Left lung (tissue), 10 donors: ENCODE results near the gene SCAPER. TPM values are rescaled to one million over a fixed set of nuclear protein-coding genes. Genes with fewer than 3 reads are reported as not detected.
"Not testable (repeated sequence)": the region's sequence is repeated elsewhere in the genome, so short reads cannot be mapped to it uniquely, and the experiment has no call there.

Experiments
- ATAC-seq: fragments of 200-7000 bp; cut with Tn5 transposase; one replicate; pipeline ENCODE4 v1.9.1; 2020; ENCODE audit warnings: moderate library complexity
- DNase-seq, 4 donors: peaks; one replicate each; pipeline ENCODE4 v3.0.0-alpha.2; 2013 to 2020
- H3K27ac ChIP-seq, 2 donors: fragments of 200-600 bp; sonication (generic) in 1 of 2; one replicate each; pipeline versions ENCODE4 v1.5.0 to v1.8.0; 2020 to 2021
- H3K27me3 ChIP-seq, 2 donors: fragments of 200-600 bp; sonication (generic) in 1 of 2; one replicate each; pipeline versions ENCODE4 v1.5.0 to v1.8.0; 2020 to 2021
- H3K36me3 ChIP-seq, 2 donors: fragments of 200-600 bp; sonication (generic) in 1 of 2; one replicate each; pipeline versions ENCODE4 v1.5.0 to v1.8.0; 2020 to 2021
- H3K4me1 ChIP-seq, 2 donors: fragments of 200-600 bp; one replicate each; pipeline ENCODE4 v1.8.0; 2021
- H3K4me3 ChIP-seq, 2 donors: fragments of 200-600 bp; sonication (generic) in 1 of 2; one replicate each; pipeline versions ENCODE4 v1.5.0 to v1.8.0; 2020 to 2021; ENCODE audit warnings: mild to moderate bottlenecking in 1 of 2
- H3K9me3 ChIP-seq, 2 donors: fragments of 200-600 bp; sonication (generic) in 1 of 2; one replicate each; pipeline versions ENCODE4 v1.5.0 to v1.8.0; 2020 to 2021
- intact Hi-C, 2 donors: fragments of 100-400 bp; cut with DNase I; formaldehyde crosslinking; loops; one replicate each; pipeline versions ENCODE4 v1.11.2 to v1.14.2; 2022
- polyA plus RNA-seq, 6 donors: library from polyadenylated mRNA; unstranded; fragments of 120-200 nt; gene quantifications; one replicate each; pipeline ENCODE4 v1.2.1, GENCODE V29; 2013; ENCODE audit not compliant: insufficient read length in 6 of 6
- total RNA-seq, 2 donors: library from RNA; stranded (reverse); fragmentation: NEBNext Ultra II Directional; extraction: Animal tissue kit (Norgen Biotek cat#: 25700); gene quantifications; one replicate each; pipeline ENCODE4 v1.2.1, GENCODE V29; 2021
- TF ChIP-seq, protein P1 (sequence below), 2 donors: fragments of 200-600 bp; sonication (generic) in 1 of 2; IDR thresholded peaks; one replicate each; pipeline versions ENCODE4 v1.5.0 to v1.8.0; 2021; ENCODE audit warnings: antibody characterized with exemption in 2 of 2
- donor health status: DM: no; HTN: yes; CAD: no.
- donor health status: DM: no; HTN: no; CAD: no.

Gene SCAPER
- total and polyA plus RNA-seq, 8 donors: 18.3 to 30.0 (median 26.6) TPM

- ATAC-seq (no peak), DNase-seq (no peak)
- Histone ChIP-seq H3K4me1 (no peaks in the 10 kb centered on the region), H3K9me3 (no peaks in the 10 kb centered on the region), H3K27ac (no peak overlapping the region), H3K36me3 (no peaks in the 10 kb centered on the region), H3K27me3 (peaks cover 19 to 50% of the 10 kb centered on the region in 2 donors), H3K4me3 (no peak overlapping the region)
- intact Hi-C loops: no loop called here
- TF ChIP-seq, protein P1, sequence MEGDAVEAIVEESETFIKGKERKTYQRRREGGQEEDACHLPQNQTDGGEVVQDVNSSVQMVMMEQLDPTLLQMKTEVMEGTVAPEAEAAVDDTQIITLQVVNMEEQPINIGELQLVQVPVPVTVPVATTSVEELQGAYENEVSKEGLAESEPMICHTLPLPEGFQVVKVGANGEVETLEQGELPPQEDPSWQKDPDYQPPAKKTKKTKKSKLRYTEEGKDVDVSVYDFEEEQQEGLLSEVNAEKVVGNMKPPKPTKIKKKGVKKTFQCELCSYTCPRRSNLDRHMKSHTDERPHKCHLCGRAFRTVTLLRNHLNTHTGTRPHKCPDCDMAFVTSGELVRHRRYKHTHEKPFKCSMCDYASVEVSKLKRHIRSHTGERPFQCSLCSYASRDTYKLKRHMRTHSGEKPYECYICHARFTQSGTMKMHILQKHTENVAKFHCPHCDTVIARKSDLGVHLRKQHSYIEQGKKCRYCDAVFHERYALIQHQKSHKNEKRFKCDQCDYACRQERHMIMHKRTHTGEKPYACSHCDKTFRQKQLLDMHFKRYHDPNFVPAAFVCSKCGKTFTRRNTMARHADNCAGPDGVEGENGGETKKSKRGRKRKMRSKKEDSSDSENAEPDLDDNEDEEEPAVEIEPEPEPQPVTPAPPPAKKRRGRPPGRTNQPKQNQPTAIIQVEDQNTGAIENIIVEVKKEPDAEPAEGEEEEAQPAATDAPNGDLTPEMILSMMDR (IDR thresholded peaks at IDR 0.05): no peak
Observed at GRCh38 chr15:76320012-76320411, 585.1 kb downstream of the SCAPER start.

DNA sequence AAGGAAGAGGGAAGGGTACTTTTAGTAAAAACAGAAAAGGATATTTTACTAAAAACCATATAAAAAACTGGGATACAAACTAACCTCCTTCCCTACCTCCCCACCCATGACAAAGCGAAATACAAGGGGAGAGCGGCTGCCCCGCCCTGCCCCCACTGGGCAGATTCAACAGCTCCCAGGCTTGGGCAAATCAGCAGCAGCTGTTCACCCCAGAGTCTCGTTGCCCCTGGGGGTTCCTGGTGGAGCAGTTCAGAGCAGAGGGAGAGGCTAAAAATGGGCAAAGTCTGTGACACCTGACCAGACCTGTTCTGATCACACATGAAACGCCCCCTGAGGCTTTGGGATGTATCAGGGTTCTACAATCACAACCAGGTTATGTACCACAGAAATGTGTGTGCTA, 591.4 kb downstream of the SCAPER start:
- Histone ChIP-seq H3K4me3 (no peak overlapping the region), H3K36me3 (no peaks in the 10 kb centered on the region), H3K27ac (no peak overlapping the region), H3K4me1 (peaks cover 0 to 26% of the 10 kb centered on the region in 2 donors), H3K9me3 (no peaks in the 10 kb centered on the region), H3K27me3 (peaks cover 0 to 2% of the 10 kb centered on the region in 2 donors)
- intact Hi-C loops: no loop called here
- TF ChIP-seq, protein P1 (IDR thresholded peaks at IDR 0.05): no peak
- ATAC-seq: no peak
- no peak for DNase-seq

GRCh38 chr15:76313175-76313567, 592.0 kb downstream of the SCAPER start:
- H3K4me3 ChIP-seq, H3K27ac ChIP-seq, intact Hi-C loops, ATAC-seq, H3K9me3 ChIP-seq, H3K36me3 ChIP-seq, H3K27me3 ChIP-seq, DNase-seq: not testable (repeated sequence)
- H3K4me1 ChIP-seq: peaks cover 0 to 32% of the 10 kb centered on the region in 2 donors

DNA sequence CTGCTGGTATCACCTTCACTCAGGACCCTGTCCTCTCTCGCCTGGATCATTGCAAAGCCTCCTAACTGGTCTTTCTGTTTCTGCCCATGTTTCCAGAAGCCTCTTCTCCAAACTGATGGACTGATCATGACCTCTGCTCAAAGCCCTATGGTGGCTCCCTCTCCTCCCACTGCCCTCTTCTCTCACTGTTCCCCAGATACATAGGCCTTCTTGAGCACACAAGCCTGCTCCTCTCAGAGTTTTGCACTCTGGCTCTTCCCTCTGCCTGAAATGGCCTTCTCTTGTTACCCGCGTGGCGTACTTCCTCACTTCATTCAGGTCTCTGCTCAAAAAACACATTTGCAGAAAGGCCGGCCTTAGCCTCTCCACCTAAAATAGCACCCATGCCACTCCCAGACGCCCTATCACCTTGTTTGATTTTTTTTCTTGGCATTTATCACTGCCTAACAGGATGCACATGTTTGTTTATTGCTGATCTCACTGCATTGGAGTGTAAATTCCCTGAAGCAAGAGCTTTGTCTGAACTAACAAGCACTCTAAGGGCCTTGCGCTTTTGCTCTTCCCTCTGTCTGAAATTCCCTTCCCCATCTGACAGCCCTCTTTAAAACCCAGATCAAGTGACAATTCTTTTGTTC, 592.5 kb downstream of the SCAPER start:
- intact Hi-C loops: no loop called here
- no peak overlapping the region for H3K27ac ChIP-seq
- TF ChIP-seq, protein P1 (IDR thresholded peaks at IDR 0.05): no peak

DNA sequence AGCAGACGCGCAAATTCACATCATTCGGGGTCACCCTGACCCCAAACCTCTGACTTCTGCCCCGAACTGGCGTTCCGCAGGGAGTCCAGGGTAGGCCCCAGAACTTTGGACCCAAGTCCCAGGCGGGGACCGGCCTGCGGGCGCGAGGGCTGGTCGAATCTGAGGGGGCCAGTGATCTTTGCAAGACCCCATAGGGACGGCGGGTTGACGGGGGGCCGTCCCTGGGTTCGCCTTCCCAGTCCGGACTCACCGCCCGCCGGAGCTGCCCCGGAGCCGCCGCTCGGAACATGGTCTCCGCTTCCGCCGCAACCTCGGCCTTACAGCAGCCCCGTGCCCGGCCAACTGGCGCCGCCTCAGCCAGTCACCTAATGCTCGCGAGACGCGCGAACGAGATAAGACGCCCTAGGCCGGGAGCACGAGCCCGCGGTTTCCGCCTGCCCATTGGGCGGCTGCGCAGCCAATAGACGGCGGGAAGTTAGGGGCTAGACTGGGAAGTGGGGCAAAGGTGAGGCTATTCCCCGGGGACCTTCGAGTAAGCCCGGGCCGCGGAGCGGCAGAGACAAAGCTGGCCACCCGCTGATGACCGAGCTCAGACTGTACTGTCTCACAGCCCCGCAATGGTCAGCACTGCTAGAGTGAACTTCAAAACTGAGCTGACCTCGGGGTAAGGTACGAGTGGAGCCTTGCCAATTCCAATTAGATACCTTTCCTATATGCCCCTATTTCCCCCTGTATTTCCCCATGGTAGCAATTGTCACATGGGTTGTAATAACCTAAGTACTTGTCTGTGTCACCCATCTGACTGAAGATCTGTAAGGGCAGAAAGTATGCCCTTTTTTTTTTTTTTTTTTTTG, 593.8 kb downstream of the SCAPER start, which contains the start of gene ETFA:
ETFA (minus strand) TSS at position 370 of the 854 bp plus-strand sequence; CDS start at position 289, 81 bp downstream.
- TF ChIP-seq, protein P1 (IDR thresholded peaks at IDR 0.05): no peak
- Histone ChIP-seq H3K27ac (peak within 1 kb of the TSS; percentile 82 to 90), H3K4me1 (peaks cover 0 to 42% of the 10 kb centered on the region in 2 donors), H3K4me3 (peak within 1 kb of the TSS; percentile 84 to 85), H3K27me3 (no peaks in the 10 kb centered on the region), H3K36me3 (no peaks in the 10 kb centered on the region), H3K9me3 (no peaks in the 10 kb centered on the region)
- DNase-seq (peak; percentile 93 to 99 (median 96)), ATAC-seq (peak; percentile 99)
- intact Hi-C loops: no loop called here

More for the DNA sequence above, 592.5 kb downstream of the SCAPER start:
- ATAC-seq (no peak), DNase-seq (no peak)
- no peaks in the 10 kb centered on the region for H3K36me3 ChIP-seq
- no peak overlapping the region for H3K4me3 ChIP-seq
- no peaks in the 10 kb centered on the region for H3K27me3 ChIP-seq
- peaks cover 0 to 33% of the 10 kb centered on the region in 2 donors for H3K4me1 ChIP-seq
- H3K9me3 ChIP-seq: no peaks in the 10 kb centered on the region
